Measurements from ENCODE around the gene SULT4A1. TPM values are rescaled to one million over a fixed set of nuclear protein-coding genes. Genes with fewer than 3 reads are reported as not detected.

SULT4A1 gene
- total RNA-seq, 1 experiment from 2014 or later, result 8.4 TPM

- H3K9me2 ChIP-seq (ENCODE audit: insufficient read depth), result no peaks in the 10 kb centered on the region
- ChIA-PET POLR2A (no interaction called here), CTCF (no interaction called here), RAD21 (ENCODE audit: low non-redundant PET in 1 of 2, low total read pairs in 2 of 2, uncharacterized antibody in 2 of 2, unreplicated experiment in 2 of 2) (no interaction called here)
- H3K27me3 ChIP-seq (ENCODE audit: insufficient read depth, low read length), result peaks cover 5% of the 10 kb centered on the region; the same call in 1 of the 2 replicates
- no TSS peak for BruUV-seq (replicated peaks)
- ATAC-seq (no peak), DNase-seq (ENCODE audit: low read depth, low spot score) (no peak)
- H3K9me3 ChIP-seq (ENCODE audit: control insufficient read depth in 1 of 2, insufficient read depth in 1 of 2, low read depth in 1 of 2, low read length in 2 of 2), result no peaks in the 10 kb centered on the region
- TF ChIP-seq POLR2A (IDR thresholded peaks at IDR 0.05; ENCODE audit: borderline replicate concordance, extremely low read depth, insufficient read depth, insufficient read length) (no peak), YY1 (IDR thresholded peaks at IDR 0.05; ENCODE audit: extremely low read depth, insufficient replicate concordance, low read depth, low read length) (no peak), MAX (IDR thresholded peaks at IDR 0.05) (no peak), CEBPB (IDR thresholded peaks at IDR 0.05; ENCODE audit: low read depth) (no peak), TCF7L2 (IDR thresholded peaks at IDR 0.05; ENCODE audit: borderline replicate concordance, extremely low read depth, insufficient read depth, insufficient read length) (no peak), EZH2phosphoT487 (IDR thresholded peaks at IDR 0.05; ENCODE audit: borderline replicate concordance) (no peak), JUND (IDR thresholded peaks at IDR 0.05) (no peak), ELF1 (IDR thresholded peaks at IDR 0.05; ENCODE audit: borderline replicate concordance, low read depth) (no peak), EGR1 (IDR thresholded peaks at IDR 0.05; ENCODE audit: low read depth) (no peak), RAD21 (IDR thresholded peaks at IDR 0.05; ENCODE audit: low read depth) (no peak)
- H3K79me2 ChIP-seq (ENCODE audit: insufficient read depth, low read length), result peaks cover 41% of the 10 kb centered on the region
- H3K4me2 ChIP-seq (ENCODE audit: low read length), result no peak overlapping the region
- no peak overlapping the region for H3K4me3 ChIP-seq (replicated peaks in 1 of 2; ENCODE audit: low read depth in 1 of 2, low read length in 2 of 2)
- H3K36me3 ChIP-seq (ENCODE audit: control insufficient read depth in 1 of 2, insufficient read depth in 2 of 2, low read length in 2 of 2), result no peaks in the 10 kb centered on the region
- no peak overlapping the region for H3K9ac ChIP-seq (ENCODE audit: low read length)
- intact Hi-C loops (cut with micrococcal nuclease), result no loop called here
- no peaks in the 10 kb centered on the region for H3K4me1 ChIP-seq (ENCODE audit: control insufficient read depth in 1 of 2, insufficient read depth in 2 of 2, low read length in 2 of 2)
- no peaks in the 10 kb centered on the region for H4K20me1 ChIP-seq (ENCODE audit: insufficient read depth)
- H2AFZ ChIP-seq (ENCODE audit: low read depth, low read length, poor library complexity, severe bottlenecking), result no peak overlapping the region
- H3K27ac ChIP-seq (ENCODE audit: low read depth, low read length), result no peak overlapping the region
These were observed 14.7 kb downstream of the SULT4A1 start for GRCh38 chr22:43847376-43848289.

DNA sequence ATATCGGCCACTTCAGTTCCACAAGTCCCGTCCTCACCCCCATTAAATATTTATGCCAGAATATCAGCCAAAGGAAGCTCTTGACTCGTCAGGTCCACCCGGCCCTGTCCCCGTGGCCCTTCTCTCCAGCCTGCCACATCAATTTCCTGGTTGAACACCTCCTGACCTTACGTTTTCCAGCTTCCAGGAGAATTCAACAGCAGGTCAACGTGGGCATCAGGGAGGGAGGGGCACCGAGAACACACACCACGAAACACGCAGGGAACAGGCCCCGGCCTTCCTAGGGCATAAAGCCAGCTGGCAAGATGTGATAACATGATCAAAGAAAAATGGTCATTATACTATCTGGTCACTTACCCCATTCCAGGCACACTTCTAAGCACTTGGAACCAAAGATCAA is 15.3 kb downstream of the SULT4A1 start:
- Histone ChIP-seq H3K36me3 (ENCODE audit: control insufficient read depth in 1 of 2, insufficient read depth in 2 of 2, low read length in 2 of 2) (no peaks in the 10 kb centered on the region), H3K27me3 (ENCODE audit: insufficient read depth, low read length) (peaks cover 5% of the 10 kb centered on the region; the same call in 1 of the 2 replicates), H3K4me2 (ENCODE audit: low read length) (no peak overlapping the region), H3K9ac (ENCODE audit: low read length) (no peak overlapping the region), H3K4me1 (ENCODE audit: control insufficient read depth in 1 of 2, insufficient read depth in 2 of 2, low read length in 2 of 2) (no peaks in the 10 kb centered on the region), H3K9me3 (ENCODE audit: control insufficient read depth in 1 of 2, insufficient read depth in 1 of 2, low read depth in 1 of 2, low read length in 2 of 2) (no peaks in the 10 kb centered on the region), H4K20me1 (ENCODE audit: insufficient read depth) (no peaks in the 10 kb centered on the region), H3K9me2 (ENCODE audit: insufficient read depth) (no peaks in the 10 kb centered on the region), H3K79me2 (ENCODE audit: insufficient read depth, low read length) (peaks cover 41% of the 10 kb centered on the region), H3K4me3 (replicated peaks in 1 of 2; ENCODE audit: low read depth in 1 of 2, low read length in 2 of 2) (no peak overlapping the region), H3K27ac (ENCODE audit: low read depth, low read length) (no peak overlapping the region), H2AFZ (ENCODE audit: low read depth, low read length, poor library complexity, severe bottlenecking) (no peak overlapping the region)
- DNase-seq (ENCODE audit: low read depth, low spot score), result no peak
- intact Hi-C loops (cut with micrococcal nuclease), result no loop called here
- no peak for ATAC-seq
- POLR2A ChIA-PET, result no interaction called here
- CTCF ChIA-PET, result no interaction called here
- no TSS peak for BruUV-seq (replicated peaks)
- RAD21 ChIA-PET (ENCODE audit: low non-redundant PET in 1 of 2, low total read pairs in 2 of 2, uncharacterized antibody in 2 of 2, unreplicated experiment in 2 of 2), result no interaction called here
- TF ChIP-seq SP1 (IDR thresholded peaks at IDR 0.05; ENCODE audit: low read depth), result no peak
- TF ChIP-seq POLR2AphosphoS5 (IDR thresholded peaks at IDR 0.05; ENCODE audit: low read depth, low read length), result no peak
- TF ChIP-seq, protein P1, sequence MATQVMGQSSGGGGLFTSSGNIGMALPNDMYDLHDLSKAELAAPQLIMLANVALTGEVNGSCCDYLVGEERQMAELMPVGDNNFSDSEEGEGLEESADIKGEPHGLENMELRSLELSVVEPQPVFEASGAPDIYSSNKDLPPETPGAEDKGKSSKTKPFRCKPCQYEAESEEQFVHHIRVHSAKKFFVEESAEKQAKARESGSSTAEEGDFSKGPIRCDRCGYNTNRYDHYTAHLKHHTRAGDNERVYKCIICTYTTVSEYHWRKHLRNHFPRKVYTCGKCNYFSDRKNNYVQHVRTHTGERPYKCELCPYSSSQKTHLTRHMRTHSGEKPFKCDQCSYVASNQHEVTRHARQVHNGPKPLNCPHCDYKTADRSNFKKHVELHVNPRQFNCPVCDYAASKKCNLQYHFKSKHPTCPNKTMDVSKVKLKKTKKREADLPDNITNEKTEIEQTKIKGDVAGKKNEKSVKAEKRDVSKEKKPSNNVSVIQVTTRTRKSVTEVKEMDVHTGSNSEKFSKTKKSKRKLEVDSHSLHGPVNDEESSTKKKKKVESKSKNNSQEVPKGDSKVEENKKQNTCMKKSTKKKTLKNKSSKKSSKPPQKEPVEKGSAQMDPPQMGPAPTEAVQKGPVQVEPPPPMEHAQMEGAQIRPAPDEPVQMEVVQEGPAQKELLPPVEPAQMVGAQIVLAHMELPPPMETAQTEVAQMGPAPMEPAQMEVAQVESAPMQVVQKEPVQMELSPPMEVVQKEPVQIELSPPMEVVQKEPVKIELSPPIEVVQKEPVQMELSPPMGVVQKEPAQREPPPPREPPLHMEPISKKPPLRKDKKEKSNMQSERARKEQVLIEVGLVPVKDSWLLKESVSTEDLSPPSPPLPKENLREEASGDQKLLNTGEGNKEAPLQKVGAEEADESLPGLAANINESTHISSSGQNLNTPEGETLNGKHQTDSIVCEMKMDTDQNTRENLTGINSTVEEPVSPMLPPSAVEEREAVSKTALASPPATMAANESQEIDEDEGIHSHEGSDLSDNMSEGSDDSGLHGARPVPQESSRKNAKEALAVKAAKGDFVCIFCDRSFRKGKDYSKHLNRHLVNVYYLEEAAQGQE (IDR thresholded peaks at IDR 0.05; ENCODE audit: low read depth), result no peak
- TF ChIP-seq EGR1 (IDR thresholded peaks at IDR 0.05; ENCODE audit: low read depth), result no peak
- TF ChIP-seq ZNF274 (IDR thresholded peaks at IDR 0.05; ENCODE audit: low read depth, low read length), result no peak
- no peak for TF ChIP-seq ATF3 (IDR thresholded peaks at IDR 0.05)
- TF ChIP-seq TCF7L2 (IDR thresholded peaks at IDR 0.05; ENCODE audit: borderline replicate concordance, extremely low read depth, insufficient read depth, insufficient read length), result no peak
- no peak for TF ChIP-seq FOSL1 (IDR thresholded peaks at IDR 0.05; ENCODE audit: low read depth)
- no peak for TF ChIP-seq SIN3A (IDR thresholded peaks at IDR 0.05; ENCODE audit: low read depth)
- no peak for TF ChIP-seq SRF (IDR thresholded peaks at IDR 0.05; ENCODE audit: low read depth)

Measured in HCT116 (cell line).